Duodenal mucosa (tissue), 2 donors: ENCODE measurements around the gene CACTIN.
A peak's percentile ranks its signal among the peaks of the same experiment; 100 is the strongest.

Experiments used
- H3K27ac ChIP-seq: one replicate; pipeline ENCODE4 v1.7.0; 2013; ENCODE audit warnings: low read depth, low read length
- H3K27me3 ChIP-seq, 2 donors: one replicate each; pipeline ENCODE4 v1.7.0; 2013; ENCODE audit warnings: low read length in 2 of 2, control low read depth in 1 of 2; ENCODE audit not compliant: insufficient read depth in 2 of 2, control insufficient read depth in 1 of 2
- H3K36me3 ChIP-seq, 2 donors: one replicate each; pipeline ENCODE4 v1.7.0; 2013; ENCODE audit warnings: low read length in 2 of 2, control low read depth in 1 of 2; ENCODE audit not compliant: insufficient read depth in 2 of 2, control insufficient read depth in 1 of 2
- H3K4me1 ChIP-seq, 2 donors: one replicate each; pipeline ENCODE4 v1.7.0; 2013; ENCODE audit warnings: low read length in 2 of 2, control low read depth in 1 of 2; ENCODE audit not compliant: insufficient read depth in 2 of 2, control insufficient read depth in 1 of 2
- H3K4me3 ChIP-seq, 2 donors: one replicate each; pipeline ENCODE4 v1.7.0; 2013; ENCODE audit warnings: low read length in 2 of 2, low read depth in 1 of 2
- H3K9ac ChIP-seq, 2 donors: one replicate each; pipeline ENCODE4 v1.7.0; 2013; ENCODE audit warnings: low read length in 2 of 2, low read depth in 1 of 2
- H3K9me3 ChIP-seq, 2 donors: one replicate each; pipeline ENCODE4 v1.7.0; 2013; ENCODE audit warnings: low read length in 2 of 2, control low read depth in 1 of 2; ENCODE audit not compliant: control insufficient read depth in 1 of 2

The CACTIN gene

GRCh38 chr19:3604227-3604986 lies 22.2 kb downstream of the CACTIN start:
- Histone ChIP-seq H3K4me3 (no peak overlapping the region), H3K27ac (peak overlapping the region; percentile 32)

GRCh38 chr19:3603121-3603811 lies 23.3 kb downstream of the CACTIN start:
- Histone ChIP-seq H3K9me3 (no peaks in the 10 kb centered on the region), H3K4me1 (peaks cover 13 to 24% of the 10 kb centered on the region in 2 donors), H3K9ac (no peak overlapping the region), H3K4me3 (no peak overlapping the region), H3K36me3 (no peaks in the 10 kb centered on the region), H3K27me3 (no peaks in the 10 kb centered on the region), H3K27ac (peak overlapping the region; percentile 47)

More at GRCh38 chr19:3604227-3604986, 22.2 kb downstream of the CACTIN start:
- Histone ChIP-seq H3K9ac (no peak overlapping the region), H3K27me3 (no peaks in the 10 kb centered on the region), H3K36me3 (no peaks in the 10 kb centered on the region), H3K4me1 (peaks cover 13 to 24% of the 10 kb centered on the region in 2 donors), H3K9me3 (no peaks in the 10 kb centered on the region)

- Histone ChIP-seq H3K9me3 (no peaks in the 10 kb centered on the region), H3K4me1 (peaks cover 11 to 16% of the 10 kb centered on the region in 2 donors), H3K27me3 (no peaks in the 10 kb centered on the region), H3K27ac (no peak overlapping the region), H3K4me3 (no peak overlapping the region), H3K9ac (no peak overlapping the region), H3K36me3 (no peaks in the 10 kb centered on the region)
Observed at GRCh38 chr19:3601021-3601420, 25.6 kb downstream of the CACTIN start.

- no peaks in the 10 kb centered on the region for H3K9me3 ChIP-seq
- H3K4me3 ChIP-seq: no peak overlapping the region
Observed at GRCh38 chr19:3599776-3600187, 26.8 kb downstream of the CACTIN start.

GRCh38 chr19:3595521-3596061 lies 31.0 kb downstream of the CACTIN start:
- Histone ChIP-seq H3K36me3 (no peaks in the 10 kb centered on the region), H3K27me3 (peaks cover 0 to 4% of the 10 kb centered on the region in 2 donors), H3K4me1 (no peaks in the 10 kb centered on the region), H3K4me3 (no peak overlapping the region), H3K9me3 (no peaks in the 10 kb centered on the region), H3K27ac (no peak overlapping the region), H3K9ac (no peak overlapping the region)

More at GRCh38 chr19:3599776-3600187, 26.8 kb downstream of the CACTIN start:
- Histone ChIP-seq H3K36me3 (no peaks in the 10 kb centered on the region), H3K9ac (no peak overlapping the region), H3K4me1 (peaks cover 2 to 3% of the 10 kb centered on the region in 2 donors), H3K27me3 (no peaks in the 10 kb centered on the region), H3K27ac (no peak overlapping the region)

- H3K27me3 ChIP-seq: peaks cover 0 to 4% of the 10 kb centered on the region in 2 donors
Observed at GRCh38 chr19:3593156-3593555, 33.4 kb downstream of the CACTIN start.

GRCh38 chr19:3591876-3592613 lies 34.5 kb downstream of the CACTIN start:
- no peaks in the 10 kb centered on the region for H3K36me3 ChIP-seq
- H3K27ac ChIP-seq: no peak overlapping the region
- H3K4me3 ChIP-seq: no peak overlapping the region
- H3K9me3 ChIP-seq: no peaks in the 10 kb centered on the region
- H3K27me3 ChIP-seq: peaks cover 0 to 4% of the 10 kb centered on the region in 2 donors
- H3K9ac ChIP-seq: no peak overlapping the region
- H3K4me1 ChIP-seq: no peaks in the 10 kb centered on the region

More at GRCh38 chr19:3593156-3593555, 33.4 kb downstream of the CACTIN start:
- Histone ChIP-seq H3K9ac (no peak overlapping the region), H3K36me3 (no peaks in the 10 kb centered on the region), H3K4me3 (no peak overlapping the region), H3K4me1 (no peaks in the 10 kb centered on the region), H3K27ac (no peak overlapping the region), H3K9me3 (no peaks in the 10 kb centered on the region)

- H3K9ac ChIP-seq: no peak overlapping the region
- no peaks in the 10 kb centered on the region for H3K36me3 ChIP-seq
- H3K27me3 ChIP-seq: peaks cover 0 to 4% of the 10 kb centered on the region in 2 donors
- no peak overlapping the region for H3K4me3 ChIP-seq
- no peaks in the 10 kb centered on the region for H3K4me1 ChIP-seq
- no peak overlapping the region for H3K27ac ChIP-seq
- H3K9me3 ChIP-seq: no peaks in the 10 kb centered on the region
Observed at GRCh38 chr19:3590991-3591659, 35.5 kb downstream of the CACTIN start.

- no peak overlapping the region for H3K27ac ChIP-seq
Observed at GRCh38 chr19:3589949-3590348, 36.6 kb downstream of the CACTIN start.

More at GRCh38 chr19:3589949-3590348, 36.6 kb downstream of the CACTIN start:
- no peaks in the 10 kb centered on the region for H3K36me3 ChIP-seq
- no peaks in the 10 kb centered on the region for H3K4me1 ChIP-seq
- no peak overlapping the region for H3K9ac ChIP-seq
- no peaks in the 10 kb centered on the region for H3K9me3 ChIP-seq
- no peak overlapping the region for H3K4me3 ChIP-seq
- peaks cover 5 to 8% of the 10 kb centered on the region in 2 donors for H3K27me3 ChIP-seq
